T-helper 2 cell (primary cell): ENCODE measurements around the gene ADAM15.

Experiments
- DNase-seq, 5 experiments: peaks; one replicate each; pipeline versions ENCODE4 v3.0.0 to v3.0.0-alpha.2; 2012 to 2022
- total RNA-seq, 2 donors: gene quantifications; one replicate each; lab custom pipeline; 2026; lab: John Stamatoyannopoulos, UW

Gene ADAM15, protein sequence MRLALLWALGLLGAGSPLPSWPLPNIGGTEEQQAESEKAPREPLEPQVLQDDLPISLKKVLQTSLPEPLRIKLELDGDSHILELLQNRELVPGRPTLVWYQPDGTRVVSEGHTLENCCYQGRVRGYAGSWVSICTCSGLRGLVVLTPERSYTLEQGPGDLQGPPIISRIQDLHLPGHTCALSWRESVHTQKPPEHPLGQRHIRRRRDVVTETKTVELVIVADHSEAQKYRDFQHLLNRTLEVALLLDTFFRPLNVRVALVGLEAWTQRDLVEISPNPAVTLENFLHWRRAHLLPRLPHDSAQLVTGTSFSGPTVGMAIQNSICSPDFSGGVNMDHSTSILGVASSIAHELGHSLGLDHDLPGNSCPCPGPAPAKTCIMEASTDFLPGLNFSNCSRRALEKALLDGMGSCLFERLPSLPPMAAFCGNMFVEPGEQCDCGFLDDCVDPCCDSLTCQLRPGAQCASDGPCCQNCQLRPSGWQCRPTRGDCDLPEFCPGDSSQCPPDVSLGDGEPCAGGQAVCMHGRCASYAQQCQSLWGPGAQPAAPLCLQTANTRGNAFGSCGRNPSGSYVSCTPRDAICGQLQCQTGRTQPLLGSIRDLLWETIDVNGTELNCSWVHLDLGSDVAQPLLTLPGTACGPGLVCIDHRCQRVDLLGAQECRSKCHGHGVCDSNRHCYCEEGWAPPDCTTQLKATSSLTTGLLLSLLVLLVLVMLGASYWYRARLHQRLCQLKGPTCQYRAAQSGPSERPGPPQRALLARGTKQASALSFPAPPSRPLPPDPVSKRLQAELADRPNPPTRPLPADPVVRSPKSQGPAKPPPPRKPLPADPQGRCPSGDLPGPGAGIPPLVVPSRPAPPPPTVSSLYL
- total RNA-seq = 22.1 to 24.2 reads per million in 2 donors

DNA sequence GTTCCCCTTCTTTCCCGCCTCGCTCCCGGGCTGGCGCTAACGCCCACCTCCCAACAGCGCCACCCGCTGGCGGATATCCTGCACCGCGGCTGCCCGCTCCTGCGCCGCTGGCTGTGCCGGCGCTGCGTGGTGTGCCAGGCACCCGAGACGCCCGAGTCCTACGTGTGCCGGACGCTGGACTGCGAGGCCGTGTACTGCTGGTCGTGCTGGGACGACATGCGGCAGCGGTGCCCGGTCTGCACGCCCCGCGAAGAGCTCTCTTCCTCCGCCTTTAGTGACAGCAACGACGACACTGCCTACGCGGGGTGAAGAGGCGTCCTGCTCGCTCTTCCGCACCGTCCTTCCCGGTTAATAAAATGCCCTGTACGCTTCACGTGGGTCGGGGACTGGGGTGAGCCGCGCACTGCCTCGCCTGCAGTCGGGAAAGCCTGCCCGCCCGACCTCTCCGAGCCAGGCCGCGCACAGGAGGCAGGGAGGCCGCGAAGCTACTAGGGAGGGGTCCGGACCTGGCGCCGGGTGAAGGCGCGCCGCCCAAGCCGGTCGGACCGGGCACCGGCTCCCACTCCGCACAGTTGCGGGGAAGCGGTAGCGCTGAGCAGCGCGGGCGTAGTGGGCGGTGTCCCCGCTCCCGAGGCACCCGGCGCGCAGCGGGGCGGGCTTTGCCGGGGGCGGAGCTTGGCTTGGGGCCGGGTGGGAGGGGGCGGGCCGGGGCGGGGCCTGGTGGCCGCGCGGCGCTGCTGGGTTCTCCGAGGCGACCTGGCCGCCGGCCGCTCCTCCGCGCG is at the start of gene ADAM15:
Gene ADAM15 (plus strand): TSS at position 757 of the 782 bp plus-strand sequence. CDS start 71 bp downstream, outside the sequence.
- DNase-seq = peak; percentile 66 to 80 (median 71)

DNA sequence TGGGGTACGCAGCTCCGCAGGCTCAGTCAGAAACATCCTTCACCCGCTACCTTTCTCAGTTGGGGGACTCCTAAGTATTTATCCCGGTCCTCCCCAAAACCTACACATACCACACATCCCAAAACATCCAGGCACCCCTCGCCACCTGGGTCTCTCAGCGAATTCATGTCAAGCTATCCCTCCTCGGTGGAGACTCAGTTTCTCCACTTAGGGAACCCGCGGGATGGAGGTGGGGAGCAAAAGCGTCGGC is 49.8 kb upstream of the ADAM15 start:
- no peak for DNase-seq

DNA sequence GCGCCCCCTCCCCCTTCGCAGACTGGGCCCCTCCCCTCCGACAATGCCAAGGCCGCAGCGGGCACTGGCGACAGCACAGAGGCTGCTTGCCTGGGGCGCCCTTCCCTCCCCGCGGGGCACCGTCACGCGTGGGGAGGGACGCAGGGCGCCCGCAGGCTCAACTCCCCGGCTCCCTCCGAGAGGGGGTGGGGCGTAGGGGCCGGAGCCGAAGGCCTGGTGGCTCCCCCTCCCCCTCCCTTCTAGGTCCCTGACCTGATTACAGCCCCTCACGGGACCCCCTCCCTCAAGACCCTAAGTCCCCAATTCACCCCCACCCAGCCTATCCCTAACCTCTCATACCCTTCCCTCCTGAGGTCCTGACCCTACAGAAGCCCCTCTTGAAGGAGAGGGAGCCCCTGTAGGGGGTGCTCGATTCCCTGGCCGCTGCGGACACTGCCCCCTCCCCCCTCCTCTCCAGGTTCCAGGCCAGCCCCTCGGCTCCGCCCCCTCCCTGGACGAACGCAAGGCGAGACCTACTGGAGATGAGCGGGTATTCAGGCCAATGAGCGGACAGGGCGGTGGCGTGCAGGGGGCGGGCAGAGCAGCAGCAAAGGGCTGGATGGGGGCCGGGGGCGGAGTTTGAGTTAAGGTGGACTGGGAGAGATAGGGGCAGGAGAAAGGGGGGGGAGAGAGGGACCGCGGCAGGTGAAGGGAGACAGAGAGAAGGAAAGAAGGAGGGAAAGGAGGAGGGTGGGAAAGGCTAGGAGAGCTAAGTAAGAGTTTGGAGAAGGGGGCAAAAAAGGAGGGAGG is 49.2 kb upstream of the ADAM15 start:
- DNase-seq = peak; percentile 92 to 99 (median 98)

DNA sequence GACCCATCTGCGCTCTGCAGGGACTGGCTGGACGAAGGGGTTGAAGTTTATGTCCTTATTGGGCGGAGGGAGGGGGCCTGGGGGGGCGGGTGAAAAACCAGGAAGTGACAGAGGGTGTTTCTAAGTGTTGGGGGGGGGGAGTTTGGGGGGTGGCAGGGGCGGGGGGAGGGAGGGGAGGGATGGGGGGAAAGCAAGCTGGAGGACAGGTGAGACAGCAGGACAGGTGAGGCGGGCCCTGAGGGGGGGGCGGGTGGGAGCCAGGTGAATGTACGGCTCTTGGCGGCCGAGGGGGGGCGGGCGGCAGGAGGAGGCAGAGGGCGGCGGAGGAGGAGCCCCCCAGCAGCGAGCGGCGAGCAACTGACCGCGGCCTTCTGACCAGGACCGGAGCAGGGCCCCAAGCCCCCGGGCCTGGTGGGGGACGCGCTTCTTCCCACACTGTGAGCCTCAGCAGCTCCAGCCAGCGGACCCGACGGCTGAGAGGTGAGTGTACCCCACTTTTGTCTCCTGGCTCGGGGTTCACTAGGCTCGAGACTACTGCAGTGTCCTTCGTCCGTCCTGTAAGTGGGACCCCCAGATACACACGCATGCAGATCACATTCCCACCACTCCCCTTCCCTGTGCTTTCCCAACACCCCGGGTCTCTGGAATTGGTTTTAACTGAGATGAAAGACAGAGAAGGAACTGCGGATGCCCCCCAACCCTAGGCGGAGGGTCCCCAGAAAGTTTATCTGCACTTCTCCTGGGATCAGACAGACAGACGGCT is 48.5 kb upstream of the ADAM15 start, which contains the start of gene ZBTB7B:
Gene ZBTB7B (plus strand): TSS at position 339 of the 763 bp plus-strand sequence. CDS start 11,859 bp downstream, outside the sequence.
- DNase-seq = no peak

DNA sequence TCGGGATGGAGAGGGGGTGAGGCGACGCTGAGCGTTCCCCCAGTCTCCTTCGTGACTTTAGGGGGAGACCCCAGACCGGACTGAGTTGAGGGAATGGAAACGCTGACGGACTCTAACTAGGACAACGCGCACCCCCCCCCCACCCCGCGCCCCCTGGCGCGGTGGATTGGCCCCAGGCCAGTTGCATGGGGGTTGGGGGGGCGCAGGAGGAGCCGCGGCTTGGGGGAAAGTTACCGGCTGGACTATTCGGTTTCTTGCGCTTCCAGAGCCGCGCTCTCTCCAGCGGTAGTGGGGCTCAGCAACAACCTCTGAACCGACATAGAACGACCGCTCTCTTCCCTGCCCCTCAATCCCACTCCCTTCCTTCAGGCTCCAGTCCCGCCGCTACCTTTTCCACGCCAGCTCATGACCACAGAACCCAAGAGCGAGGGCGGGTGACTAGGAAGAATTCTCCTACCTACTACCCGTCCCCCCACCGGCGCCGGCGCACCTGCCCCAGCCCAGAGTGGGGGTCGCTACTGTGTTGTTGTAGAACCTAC is 47.8 kb upstream of the ADAM15 start:
- no peak for DNase-seq

DNA sequence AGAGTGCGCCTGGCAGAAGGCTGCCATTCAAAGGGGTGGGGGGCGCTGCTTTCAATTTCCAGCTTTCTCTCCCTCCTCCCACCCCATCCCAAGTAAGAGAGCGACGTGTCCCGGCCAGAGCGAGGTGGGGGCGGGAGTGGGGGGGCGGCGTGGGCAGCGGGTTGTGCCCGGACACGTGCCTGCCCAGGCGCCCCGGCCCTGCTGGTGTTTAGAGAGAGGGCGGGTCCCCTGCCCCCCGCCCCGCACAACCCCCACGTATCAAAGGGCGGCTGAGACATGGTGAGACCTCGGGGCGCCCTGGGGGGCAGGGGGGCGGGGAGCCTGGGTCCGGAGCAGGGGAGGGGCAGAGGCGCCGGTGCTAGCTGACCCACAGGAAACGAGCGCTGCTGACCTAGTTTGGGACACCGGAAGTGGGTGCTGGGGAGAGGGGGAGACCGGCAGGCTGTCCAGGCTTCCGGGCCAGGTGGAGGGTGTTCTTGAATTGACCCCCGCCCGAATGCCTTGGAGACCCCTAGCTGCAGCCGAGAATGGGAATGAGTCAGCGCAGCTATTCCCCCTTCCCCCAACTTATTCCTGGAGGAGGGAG is 47.3 kb upstream of the ADAM15 start:
- DNase-seq = peak in 1 of 5 experiments; percentile 50

DNA sequence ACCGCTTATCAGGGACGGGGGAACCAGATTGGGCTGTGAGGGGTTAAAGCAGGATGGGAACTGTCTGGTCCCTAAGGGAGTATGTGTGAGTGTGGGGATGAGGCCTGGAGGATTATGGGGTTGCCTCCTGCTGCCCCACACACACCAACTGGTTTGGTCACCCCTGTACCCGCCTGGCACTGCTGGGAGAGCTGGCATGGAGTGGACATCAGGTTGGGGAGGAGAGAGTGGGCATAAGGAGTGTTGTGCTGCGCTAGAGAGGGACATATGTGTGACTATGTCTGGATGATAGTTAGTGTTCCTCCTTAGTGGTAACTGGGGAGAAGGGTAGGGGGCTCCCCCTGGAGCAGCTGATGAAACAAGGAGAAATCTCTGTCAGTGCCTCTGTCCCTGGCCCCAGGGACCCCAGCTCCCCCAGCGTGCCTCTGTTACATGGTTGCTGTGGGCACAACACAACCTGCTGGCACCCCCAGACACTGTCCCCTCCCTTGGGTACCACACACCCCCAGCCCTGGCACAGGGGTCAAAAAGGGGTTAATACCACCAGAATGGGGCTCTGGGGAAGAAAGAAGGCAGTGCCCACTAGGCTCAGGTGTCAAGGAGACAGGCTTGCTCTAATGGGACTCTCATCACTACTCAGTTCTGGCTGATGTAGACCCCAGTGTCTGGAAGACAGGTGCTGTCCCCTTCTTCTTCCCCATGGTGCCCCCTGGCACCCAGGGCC is 46.6 kb upstream of the ADAM15 start:
- no peak for DNase-seq

DNA sequence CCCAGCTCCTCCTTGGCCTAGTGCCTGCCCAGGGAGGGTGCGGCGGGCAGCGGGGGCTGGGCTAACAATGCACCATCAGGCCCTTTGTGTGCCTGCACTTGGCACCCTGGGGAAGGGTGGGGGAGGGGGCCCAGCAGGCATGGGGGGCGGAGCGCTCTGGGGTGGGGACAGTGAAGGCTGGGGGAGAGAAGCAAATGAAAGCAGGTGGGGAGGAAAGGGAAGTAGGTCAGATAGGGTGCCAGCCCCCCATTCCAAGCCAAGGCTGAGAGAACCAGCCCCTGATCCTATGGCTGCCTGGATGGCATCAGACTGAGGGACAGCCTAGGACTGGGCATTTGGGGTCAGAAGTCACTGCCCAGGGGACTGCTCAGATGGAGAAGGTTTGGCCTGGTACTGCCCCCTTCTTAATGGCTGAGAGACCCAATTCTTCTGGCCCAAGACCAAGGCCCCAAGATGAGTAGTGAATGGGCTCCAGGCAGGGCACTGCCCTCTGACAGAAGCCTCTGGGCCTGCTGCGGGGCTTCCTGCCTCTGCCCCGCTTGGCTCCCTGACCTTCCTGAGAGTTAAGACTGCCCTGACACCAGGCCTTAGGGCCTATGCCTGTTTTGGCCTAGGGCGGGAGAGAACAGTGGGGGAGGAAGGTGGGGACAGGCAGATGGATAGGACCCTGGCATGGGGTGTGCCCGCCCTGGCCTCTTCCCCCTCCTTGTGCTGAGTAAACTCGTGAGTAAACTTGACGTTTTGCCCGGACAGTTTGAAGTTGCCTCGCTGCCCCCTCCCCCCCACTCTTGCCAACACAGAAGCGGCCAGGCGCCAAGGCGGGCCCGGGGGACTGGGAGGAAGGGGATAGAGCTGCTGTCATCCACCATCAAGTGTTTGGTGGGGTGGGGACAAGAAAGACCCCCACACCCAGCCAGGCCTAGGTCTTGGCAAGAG is 45.8 kb upstream of the ADAM15 start:
- DNase-seq = peak in 2 of 5 experiments; percentile 13 to 52

DNA sequence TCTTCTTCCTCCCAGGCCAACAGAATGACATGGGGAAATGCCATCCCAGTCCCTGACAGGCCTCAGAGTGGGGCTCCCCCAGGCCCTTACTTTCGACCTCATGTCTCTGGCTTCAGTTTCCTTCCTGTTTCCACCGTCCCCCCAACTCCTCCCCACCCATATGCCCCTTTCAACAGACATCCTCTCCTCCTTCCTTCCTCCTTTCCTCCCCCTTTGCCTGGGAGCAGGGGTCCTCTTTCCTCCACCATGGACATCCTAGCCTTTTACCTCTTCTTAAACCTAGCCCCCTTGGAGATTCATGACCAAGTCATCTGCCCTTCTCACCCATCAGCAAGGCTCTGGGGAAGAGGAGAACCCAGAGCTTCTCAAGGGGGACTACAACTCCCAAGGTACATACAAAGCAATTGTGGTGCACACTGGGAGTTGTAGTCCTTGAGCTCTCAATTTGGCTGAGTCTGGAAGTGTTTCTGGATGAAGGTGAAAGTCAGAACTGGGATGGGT is 44.5 kb upstream of the ADAM15 start:
- peak in 2 of 5 experiments; percentile 24 to 73 for DNase-seq

DNA sequence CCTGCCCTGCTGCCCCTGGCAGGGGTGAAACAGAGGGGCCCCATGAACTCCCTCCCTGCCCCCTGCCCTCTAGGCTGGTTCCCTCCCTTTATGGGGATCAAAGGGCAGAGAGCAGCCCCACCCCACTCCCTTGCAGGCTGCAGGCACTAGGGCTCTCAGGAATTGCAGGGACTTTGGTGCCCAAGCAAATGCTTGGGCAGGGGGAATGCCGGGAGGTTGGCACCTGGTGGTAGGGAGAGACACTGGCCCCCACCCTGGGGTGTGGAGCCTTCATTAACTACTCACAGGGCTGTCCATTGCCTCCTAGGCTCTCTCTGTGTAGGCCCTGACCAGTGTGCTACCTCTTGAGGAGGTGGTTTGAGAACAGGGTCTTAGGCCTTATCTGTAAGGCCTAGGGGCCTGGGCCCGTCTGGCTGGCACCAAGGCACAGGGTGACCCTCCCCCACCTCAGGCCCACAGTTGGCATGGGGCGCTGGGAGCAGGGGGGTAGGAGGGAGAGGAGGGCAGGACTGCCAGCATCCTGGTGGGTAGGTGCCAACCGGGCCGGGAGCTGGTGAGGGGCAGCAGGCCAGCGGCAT is 43.8 kb upstream of the ADAM15 start:
- no peak for DNase-seq

DNA sequence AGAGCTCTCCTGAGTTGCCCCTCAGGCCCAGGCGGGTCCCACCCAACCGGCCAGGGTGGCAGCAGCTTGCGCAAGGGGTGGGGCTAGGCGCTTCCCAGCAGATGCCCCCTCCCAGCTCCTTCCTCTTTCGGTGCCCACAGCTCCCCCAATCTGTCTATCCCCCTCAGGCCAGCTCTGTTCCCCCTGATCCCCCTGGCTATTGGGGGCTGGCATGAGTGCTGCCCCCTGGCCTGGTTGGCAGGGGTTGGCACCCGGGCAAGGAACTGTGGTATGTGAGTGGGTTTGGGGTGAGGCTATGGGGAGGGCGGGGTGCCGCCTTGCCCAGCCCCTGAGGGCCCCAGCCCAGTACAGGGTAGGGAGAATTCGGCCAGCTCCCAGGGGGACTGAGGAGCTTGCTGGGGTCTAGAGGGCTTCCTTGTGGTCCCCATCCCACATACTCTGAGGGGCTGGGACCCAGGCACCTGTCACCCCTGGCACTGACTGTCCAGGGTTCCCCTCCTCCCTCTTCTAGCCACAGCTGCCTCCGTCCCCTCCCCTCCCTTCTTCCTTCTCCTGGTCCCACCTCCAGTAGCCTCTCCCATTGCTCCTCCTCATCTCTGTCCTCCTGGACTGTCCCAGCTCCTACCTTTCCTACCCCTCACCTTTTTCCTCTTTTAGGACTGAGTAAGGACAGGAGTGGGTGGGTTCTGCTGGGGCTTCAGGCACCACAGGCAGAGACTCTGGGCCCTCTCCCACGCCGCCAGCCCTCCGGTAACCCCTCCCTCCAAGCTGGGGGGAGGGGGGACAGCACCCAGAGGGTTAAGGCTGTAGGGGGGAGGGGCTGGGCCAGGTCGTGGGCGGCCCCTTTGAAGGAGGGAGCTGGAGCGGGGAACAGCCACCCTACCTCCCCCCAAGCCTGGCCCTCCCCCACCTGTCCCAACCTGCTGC is 42.8 kb upstream of the ADAM15 start:
- peak in 2 of 5 experiments; percentile 48 to 85 for DNase-seq

DNA sequence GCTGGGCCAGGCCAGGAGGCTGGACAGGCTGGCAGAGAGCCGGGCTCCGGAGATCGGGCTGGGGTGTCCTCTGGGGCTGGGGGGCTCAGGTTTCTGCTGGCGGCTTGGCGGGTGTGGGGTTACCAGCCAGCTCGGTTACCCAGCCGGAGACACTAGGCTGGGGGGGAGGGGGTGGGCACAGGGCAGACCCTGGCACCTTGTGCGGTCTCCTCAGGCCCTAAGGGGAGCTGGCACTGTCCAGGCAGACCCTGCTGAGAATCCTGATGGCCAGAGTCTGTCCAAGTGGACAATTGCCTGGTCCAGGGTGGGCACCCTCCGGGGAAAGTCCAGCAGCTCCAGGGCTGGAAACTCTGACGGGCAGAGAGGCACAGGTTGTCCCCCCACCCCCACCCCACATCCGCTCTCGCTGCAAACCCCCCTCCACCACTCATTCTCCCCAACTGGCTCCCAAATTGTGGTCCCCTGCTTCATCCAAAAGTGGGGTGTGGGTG is 41.9 kb upstream of the ADAM15 start:
- peak in 1 of 5 experiments; percentile 65 for DNase-seq

DNA sequence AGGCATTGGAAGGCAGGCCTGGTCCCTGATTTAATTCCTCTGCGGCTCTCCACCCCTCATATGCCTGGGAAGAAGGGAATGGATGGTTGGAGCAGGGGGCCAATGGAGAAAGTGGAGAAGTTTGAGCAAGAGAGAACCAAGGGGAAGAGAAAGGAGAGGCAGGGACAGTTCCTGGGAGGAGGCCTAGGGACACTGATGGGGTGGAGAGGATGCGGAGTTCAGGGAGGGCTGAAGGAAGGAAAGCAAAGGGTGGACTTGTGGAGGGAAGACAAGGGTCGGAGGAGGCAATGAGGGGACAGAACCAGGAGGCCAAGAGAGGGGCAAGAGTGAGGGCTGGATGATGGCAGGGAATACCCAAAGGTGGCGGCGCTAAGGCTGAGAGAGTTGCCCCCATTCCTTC is 41.4 kb upstream of the ADAM15 start:
- no peak for DNase-seq

DNA sequence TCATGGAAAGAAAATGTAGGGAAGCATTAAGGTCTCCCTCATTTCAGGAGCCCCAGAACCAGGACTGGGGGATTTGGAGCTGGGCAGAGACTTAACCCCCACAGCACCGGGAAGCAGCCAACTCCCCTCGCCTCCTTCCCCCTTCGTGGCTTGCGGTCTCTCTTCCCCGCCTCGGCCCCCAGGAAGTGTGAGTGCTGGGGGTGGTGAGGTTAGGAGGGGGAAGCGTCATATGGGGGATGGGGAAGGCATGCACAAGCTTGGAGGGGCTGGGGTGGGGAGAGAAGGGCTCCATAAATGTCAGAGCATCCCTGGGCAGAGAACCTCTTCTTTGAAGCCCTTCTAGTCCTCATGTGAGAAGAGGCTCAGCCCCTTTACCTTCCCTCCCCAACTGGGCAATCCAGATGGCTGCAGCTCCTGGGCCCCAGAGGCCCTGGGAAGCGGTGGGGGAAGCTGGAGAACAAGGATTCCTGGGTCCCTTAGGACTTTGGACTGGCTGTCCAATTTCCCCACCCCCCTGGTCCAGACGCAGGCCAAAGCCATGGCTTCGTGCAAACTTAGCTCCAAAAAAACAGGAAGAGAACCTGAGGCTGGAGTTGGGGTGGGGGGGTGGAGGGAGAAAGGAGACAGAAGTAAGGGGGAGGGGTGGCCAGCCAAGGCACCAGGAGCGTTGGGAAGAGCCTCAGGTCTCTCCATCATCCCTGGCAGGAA is 40.8 kb upstream of the ADAM15 start:
- DNase-seq = peak in 1 of 5 experiments; percentile 71

DNA sequence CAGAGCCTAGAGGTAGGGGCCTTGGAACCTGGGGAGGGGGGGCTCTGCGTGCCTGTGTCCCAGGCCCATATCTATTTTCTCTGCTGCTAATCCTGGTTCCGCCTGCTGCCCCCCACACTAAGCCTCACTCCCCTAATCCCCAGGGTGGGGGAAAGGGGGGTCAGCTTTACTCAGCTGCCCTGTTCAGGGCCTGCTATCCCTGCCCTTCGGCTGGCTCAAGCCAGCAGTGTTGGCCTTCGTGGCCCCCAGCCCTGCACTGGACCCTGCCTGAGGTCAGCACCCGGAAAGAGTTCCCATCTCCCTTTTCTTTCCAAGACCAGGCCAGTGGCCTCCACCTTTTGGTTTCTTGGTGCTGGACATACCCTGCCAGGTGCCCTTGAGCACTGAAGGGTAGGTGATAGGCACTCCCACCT is 40.1 kb upstream of the ADAM15 start:
- DNase-seq = no peak

DNA sequence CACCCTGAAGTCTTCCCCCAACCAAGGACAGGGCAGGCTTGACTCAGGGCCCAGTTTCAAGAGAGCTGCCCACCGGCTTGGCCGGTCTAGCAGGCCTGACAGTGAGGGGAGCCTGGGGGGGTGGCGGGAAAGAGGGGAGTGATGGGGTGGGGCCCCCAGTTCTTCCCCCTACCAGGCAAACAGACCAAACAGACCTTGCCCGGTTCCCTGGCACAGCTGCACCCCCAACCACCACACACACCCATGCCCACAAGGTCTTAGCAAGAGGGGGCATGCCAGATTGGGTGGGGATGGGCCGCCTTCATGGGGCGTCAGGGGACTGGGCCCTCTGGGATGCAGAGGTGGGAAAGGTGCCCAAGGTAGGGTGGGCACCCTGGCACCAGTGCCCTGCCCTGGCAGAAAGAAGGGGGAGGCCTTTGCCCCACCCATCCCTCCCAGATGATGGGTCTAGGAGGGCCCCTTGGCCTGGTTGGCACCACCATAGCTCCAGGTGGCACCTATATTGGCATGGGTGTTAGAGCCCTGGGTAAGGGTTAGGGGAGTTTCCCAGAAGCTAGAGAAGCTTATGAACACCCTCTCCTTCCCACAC is 39.6 kb upstream of the ADAM15 start:
- DNase-seq = no peak
